DND-41 (cell line): Measurements from ENCODE around the gene OR13J1.

Experiments
- CTCF ChIP-seq: IDR thresholded peaks from 2 replicates; pipeline ENCODE4 v1.5.1; 2012; ENCODE audit warnings: borderline replicate concordance, low read length, moderate library complexity, mild to moderate bottlenecking; ENCODE audit not compliant: poor library complexity, severe bottlenecking; ENCODE audit errors: extremely low read depth
- EZH2 ChIP-seq: IDR thresholded peaks from 3 replicates; pipeline ENCODE4 v1.6.1; 2012; ENCODE audit warnings: borderline replicate concordance, low read depth, mild to moderate bottlenecking, moderate library complexity, low read length, inconsistent platforms; ENCODE audit not compliant: severe bottlenecking

- no peak for TF ChIP-seq CTCF
- no peak for TF ChIP-seq EZH2
These were observed 40.5 kb downstream of the OR13J1 start for GRCh38 chr9:35829764-35830096.
